Measurements from ENCODE around the gene FAM110D. TPM values are rescaled to one million over a fixed set of nuclear protein-coding genes. Genes with fewer than 3 reads are reported as not detected.

FAM110D gene
- total and polyA plus RNA-seq, 10 of the 15 experiments (the other 5 are each of a cell fraction or from before 2014, with no cell fraction given): 0.06 TPM; not detected in 9

GRCh38 chr1:26154750-26155149 is 4.1 kb upstream of the FAM110D start (continued):
- TF ChIP-seq ZNF687 (IDR thresholded peaks at IDR 0.05) (no peak), RAD21 (IDR thresholded peaks at IDR 0.05; ENCODE audit: insufficient read depth, low read depth, low read length) (no peak), E2F4 (IDR thresholded peaks at IDR 0.05; ENCODE audit: low read depth, low read length) (no peak), ZZZ3 (IDR thresholded peaks at IDR 0.05; ENCODE audit: control insufficient read depth, insufficient read length, low read depth) (no peak), TAF1 (IDR thresholded peaks at IDR 0.05; ENCODE audit: borderline replicate concordance, low read depth, low read length) (no peak), IRF4 (IDR thresholded peaks at IDR 0.05; ENCODE audit: low read depth, low read length) (no peak)
